Measurements from ENCODE around the gene MXRA7. TPM values are rescaled to one million over a fixed set of nuclear protein-coding genes. Genes with fewer than 3 reads are reported as not detected.
"Not testable (repeated sequence)": the region's sequence is repeated elsewhere in the genome, so short reads cannot be mapped to it uniquely, and the experiment has no call there.

MXRA7 gene
- polyA plus RNA-seq, 3 donors, result 47.6 to 192 (median 176) TPM

- WGBS, 3 donors, result 69 to 77% (median 72%) methylated on average over 10 to 11 of the region's 11 CpGs
- H3K27ac ChIP-seq (ENCODE audit: low read depth, low read length), result no peak overlapping the region
Measured at GRCh38 chr17:76701471-76701967, 9.2 kb downstream of the MXRA7 start.

DNA sequence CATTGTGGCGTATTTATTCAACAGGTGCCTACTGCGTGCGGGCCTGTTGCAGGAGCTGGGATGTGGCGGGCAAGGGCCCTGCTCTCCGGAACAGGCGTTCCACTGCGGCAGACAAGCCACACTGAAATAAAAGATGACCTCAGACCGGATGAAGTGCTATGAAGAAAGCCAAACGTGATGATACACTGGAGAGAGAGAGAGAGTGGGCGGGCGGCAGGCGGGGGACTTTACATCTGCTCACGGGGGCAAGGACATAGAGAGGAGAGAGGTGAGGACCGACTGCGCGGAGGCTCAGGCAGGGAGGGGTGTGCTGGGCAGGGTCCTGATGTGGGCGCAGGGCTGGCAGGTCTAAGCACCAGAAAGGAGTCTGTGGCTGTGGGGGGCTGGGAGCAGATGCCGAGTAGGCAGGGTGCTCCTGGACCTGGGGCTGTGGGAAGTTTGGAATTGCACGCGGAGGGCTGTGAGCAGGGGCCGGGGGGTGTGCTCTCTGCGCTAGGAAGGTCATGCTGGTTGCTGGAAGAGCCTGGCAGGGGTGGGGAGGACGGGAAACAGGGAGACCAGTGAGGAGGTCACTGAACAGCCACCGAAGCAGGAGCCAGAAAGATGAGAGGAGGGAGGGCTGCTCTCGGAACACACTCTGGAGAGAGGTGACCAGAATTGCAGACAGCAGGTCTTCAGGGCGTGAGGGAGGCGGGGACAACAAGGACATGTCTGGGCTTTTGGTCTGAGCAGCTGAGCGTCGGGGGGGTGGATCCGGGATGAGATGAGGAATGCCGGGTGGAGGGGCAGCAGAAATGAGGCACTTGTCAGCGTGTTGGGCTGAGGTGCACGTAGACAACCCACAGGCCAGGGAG lies 9.9 kb downstream of the MXRA7 start:
- H3K27ac ChIP-seq (ENCODE audit: low read depth, low read length), result peak overlapping the region; percentile 13
- 44 to 67% (median 54%) methylated on average over 33 of the region's 33 CpGs for WGBS, 3 donors

GRCh38 chr17:76700270-76700616 lies 10.5 kb downstream of the MXRA7 start:
- 44 to 53% (median 52%) methylated on average over 8 of the region's 8 CpGs for WGBS, 3 donors
- peak overlapping the region; percentile 13 for H3K27ac ChIP-seq (ENCODE audit: low read depth, low read length)

DNA sequence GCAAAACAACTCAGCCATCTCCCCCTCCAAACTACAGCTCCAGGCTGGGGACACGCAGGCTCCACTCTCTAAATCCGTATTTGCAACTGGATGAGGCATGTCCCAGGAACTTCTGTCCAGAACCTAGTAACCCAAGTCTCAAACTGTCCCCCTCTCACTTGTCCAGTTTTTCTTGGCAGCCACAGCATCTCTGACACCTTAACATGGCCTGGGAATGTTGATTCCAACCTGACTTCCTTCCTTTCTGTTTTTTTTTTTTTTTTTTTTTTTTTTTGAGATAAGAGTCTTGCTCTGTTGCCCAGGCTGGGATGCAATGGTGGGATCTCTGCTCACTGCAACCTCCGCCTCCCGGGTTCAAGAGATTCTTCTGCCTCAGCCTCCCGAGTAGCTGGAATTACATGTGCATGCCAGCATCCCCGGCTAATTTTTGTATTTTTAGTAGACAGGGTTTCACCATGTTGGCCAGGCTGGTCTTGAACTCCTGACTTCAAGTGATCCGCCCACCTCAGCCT lies 12.2 kb downstream of the MXRA7 start:
- 92 to 97% (median 94%) methylated on average over 7 of the region's 7 CpGs for WGBS, 3 donors
- H3K27ac ChIP-seq (ENCODE audit: low read depth, low read length), result not testable (repeated sequence)

GRCh38 chr17:76697702-76698465 lies 12.9 kb downstream of the MXRA7 start:
- 62 to 69% (median 68%) methylated on average over 17 of the region's 17 CpGs for WGBS, 3 donors
- no peak overlapping the region for H3K27ac ChIP-seq (ENCODE audit: low read depth, low read length)

- H3K27ac ChIP-seq (ENCODE audit: low read depth, low read length), result no peak overlapping the region
- WGBS, 3 donors, result 63 to 78% (median 71%) methylated on average over 25 of the region's 25 CpGs
Measured at GRCh38 chr17:76696763-76697701, 13.7 kb downstream of the MXRA7 start.

DNA sequence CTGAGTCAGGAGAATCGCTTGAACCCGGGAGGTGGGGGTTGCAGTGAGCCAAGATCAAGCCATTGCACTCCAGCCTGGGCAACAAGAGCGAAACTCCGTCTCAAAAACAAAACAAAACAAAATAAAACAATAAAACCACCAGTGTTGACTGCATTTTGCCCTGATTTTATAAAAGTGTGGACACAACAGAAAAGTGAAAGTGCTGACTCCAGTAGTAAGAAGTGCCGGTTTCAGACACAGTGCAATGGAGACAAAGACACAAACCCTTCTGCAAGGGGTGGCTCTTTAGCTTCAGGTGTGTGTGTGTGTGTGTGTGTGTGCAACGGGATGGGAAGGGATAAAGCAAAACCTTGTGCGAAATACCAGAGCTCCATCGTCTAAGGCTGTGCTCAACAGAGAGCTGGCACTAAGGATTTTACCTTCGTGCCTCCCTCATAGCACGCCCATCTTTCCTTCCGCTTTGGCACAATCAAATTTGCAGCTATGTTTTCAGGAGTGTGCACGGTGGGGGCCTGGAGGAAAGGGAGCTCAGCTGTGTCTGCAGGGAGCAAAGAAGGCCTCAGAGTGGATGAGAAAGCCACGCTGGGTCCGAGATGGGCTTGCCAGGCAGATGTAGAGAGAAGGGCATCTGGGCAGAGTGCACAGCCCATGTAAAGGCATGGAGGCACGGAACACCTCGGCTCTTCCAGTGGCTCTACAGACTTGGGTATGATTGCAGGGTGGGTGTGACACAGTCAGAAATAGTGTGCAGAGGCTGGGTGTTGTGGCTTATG lies 15.5 kb downstream of the MXRA7 start:
- 70 to 81% (median 71%) methylated on average over 16 of the region's 16 CpGs for WGBS, 3 donors
- H3K27ac ChIP-seq (ENCODE audit: low read depth, low read length), result no peak overlapping the region

GRCh38 chr17:76691379-76692191 lies 19.2 kb downstream of the MXRA7 start:
- no peak overlapping the region for H3K27ac ChIP-seq (ENCODE audit: low read depth, low read length)
- 90 to 93% (median 92%) methylated on average over 14 of the region's 14 CpGs for WGBS, 3 donors

GRCh38 chr17:76690596-76691280 lies 20.0 kb downstream of the MXRA7 start:
- 89 to 91% (median 91%) methylated on average over 13 of the region's 13 CpGs for WGBS, 3 donors
- peak overlapping the region; percentile 16 for H3K27ac ChIP-seq (ENCODE audit: low read depth, low read length)

GRCh38 chr17:76689859-76690258 lies 20.9 kb downstream of the MXRA7 start:
- 84 to 96% (median 85%) methylated on average over 11 of the region's 11 CpGs for WGBS, 3 donors
- no peak overlapping the region for H3K27ac ChIP-seq (ENCODE audit: low read depth, low read length)

DNA sequence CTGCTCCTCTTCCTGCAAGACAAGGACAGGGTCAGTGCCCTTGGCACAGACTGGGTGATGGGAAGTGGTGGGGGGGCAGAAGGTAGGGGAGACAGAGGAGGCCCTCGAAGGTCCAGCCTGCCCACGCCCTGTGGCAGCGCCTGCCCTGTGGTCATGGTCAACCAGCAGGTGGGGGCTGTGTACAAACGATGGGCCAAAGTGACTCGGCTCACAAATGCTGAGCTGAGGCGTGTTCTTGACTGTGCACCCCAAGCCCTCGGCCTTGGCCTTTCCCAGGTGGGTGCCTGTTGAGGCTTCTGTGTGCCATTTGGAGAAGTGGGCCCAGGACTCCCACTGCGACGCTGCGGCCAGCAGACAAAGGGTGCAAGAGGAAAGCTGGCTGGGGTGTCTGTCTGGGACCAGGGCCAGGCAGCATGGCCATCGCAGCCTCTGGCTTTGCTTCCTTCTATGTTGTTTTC lies 22.6 kb downstream of the MXRA7 start:
- peak overlapping the region; percentile 44 for H3K27ac ChIP-seq (ENCODE audit: low read depth, low read length)
- WGBS, 3 donors, result 56 to 69% (median 61%) methylated on average over 10 to 11 of the region's 11 CpGs

DNA sequence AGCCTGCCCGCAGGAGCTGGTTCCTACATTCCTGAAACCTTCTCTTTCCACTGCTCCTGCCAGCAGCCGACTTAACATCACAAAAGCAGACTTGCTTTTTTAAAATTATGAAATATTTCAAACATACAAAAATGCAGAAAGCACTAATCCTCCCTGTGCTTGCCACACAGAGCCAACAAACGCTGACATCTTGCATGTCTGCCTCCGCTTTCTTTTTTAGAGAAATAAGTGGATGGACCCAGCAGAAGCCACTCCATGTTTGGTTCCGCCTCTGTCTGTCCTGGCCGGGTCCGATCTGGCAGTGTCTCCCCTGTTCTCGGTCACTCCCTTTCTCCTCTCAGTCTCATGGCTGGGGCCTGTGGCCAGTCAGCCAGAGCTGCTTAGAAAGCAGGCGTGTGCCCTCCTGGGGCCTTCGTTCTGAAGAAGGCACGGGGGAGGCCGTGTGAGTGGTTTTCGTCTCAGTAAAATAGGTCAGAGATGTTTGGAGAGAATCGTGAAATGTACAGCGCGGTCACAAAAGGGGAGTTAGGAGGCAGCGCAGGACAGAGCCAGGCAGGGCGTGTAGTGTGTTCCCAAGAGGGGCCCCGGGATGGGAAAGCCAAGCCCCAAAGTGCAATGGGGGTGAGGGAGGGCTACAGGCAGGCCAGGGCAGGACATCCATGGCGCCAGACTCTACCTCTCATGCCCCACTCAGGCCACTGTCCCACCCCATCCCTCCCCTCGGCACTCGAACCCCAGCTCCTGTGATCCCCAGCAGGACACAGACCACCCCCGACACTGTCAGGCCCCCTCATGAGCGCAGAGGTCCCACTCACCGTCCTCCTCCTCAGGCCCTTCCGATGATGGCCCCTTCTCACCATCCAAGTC lies 23.2 kb downstream of the MXRA7 start:
- 54 to 80% (median 57%) methylated on average over 23 to 26 of the region's 26 CpGs for WGBS, 3 donors

GRCh38 chr17:76686538-76687297 lies 24.0 kb downstream of the MXRA7 start:
- no peak overlapping the region for H3K27ac ChIP-seq (ENCODE audit: low read depth, low read length)
- 70 to 80% (median 74%) methylated on average over 15 of the region's 15 CpGs for WGBS, 3 donors

More for the DNA sequence above, 23.2 kb downstream of the MXRA7 start:
- H3K27ac ChIP-seq (ENCODE audit: low read depth, low read length), result peak overlapping the region; percentile 44

DNA sequence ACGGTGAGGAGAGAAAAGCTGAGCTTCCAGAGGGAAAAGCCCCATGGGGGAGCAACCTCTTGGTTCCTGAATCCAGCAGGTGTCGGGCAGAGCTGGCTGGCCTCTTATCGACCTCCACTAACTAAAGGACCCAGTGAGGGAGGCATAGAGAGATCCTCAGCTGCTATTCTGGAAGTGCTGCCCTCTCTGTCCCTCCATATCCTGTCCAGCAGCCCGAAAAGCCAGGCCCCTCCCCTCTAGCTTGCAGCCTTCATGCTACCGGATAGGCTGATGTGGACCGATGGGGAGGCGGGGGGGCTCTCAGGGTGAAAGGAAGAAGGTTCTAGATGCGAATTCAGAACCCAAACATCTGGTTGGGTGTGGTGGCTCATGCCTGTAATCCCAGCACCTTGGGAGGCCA lies 24.9 kb downstream of the MXRA7 start:
- 74 to 84% (median 79%) methylated on average over 8 of the region's 8 CpGs for WGBS, 3 donors
- no peak overlapping the region for H3K27ac ChIP-seq (ENCODE audit: low read depth, low read length)
